DMS79 (cell line): ENCODE results near the gene SMCO3.
"Not testable (repeated sequence)": the region's sequence is repeated elsewhere in the genome, so short reads cannot be mapped to it uniquely, and the experiment has no call there.

ENCODE experiments used
- DNase-seq: peaks from one replicate; lab custom pipeline; 2025; lab: John Stamatoyannopoulos, UW

Gene SMCO3

DNA sequence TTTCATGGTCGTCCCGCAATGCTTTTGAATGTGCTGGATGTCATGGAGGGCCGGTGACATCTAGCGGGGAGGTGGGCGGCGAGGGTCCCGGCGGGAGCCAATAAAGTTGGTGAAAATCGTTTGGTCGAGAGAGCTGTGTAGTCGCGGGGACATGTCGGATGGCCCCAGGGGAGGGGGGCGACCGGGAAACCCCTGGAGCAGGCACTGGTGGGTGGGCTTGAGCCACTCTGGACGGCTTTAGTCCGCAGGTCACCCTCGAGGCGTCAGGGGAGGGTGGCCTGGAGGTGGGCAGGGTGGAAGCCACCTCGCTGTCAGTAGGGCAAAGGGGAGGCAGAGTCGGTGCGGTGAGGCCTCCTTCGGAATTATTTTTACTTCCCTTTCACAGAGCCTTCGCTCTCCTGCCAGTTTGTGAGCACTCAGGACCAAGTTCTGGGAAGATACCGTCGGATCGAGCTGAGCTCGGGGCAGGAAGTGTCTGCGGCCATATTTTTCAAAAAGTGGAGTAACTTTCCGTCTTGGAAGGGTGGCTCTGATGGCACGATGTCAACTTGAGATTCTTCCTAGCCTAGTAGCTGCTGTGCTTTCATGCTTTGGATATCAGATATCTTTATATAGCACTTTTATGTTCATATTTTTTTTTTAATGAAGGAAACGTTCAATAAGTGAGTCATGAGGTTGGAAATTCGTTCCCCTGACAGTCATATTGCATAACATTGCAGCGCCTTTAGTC, 38.9 kb downstream of the SMCO3 start:
- no peak for DNase-seq

DNA sequence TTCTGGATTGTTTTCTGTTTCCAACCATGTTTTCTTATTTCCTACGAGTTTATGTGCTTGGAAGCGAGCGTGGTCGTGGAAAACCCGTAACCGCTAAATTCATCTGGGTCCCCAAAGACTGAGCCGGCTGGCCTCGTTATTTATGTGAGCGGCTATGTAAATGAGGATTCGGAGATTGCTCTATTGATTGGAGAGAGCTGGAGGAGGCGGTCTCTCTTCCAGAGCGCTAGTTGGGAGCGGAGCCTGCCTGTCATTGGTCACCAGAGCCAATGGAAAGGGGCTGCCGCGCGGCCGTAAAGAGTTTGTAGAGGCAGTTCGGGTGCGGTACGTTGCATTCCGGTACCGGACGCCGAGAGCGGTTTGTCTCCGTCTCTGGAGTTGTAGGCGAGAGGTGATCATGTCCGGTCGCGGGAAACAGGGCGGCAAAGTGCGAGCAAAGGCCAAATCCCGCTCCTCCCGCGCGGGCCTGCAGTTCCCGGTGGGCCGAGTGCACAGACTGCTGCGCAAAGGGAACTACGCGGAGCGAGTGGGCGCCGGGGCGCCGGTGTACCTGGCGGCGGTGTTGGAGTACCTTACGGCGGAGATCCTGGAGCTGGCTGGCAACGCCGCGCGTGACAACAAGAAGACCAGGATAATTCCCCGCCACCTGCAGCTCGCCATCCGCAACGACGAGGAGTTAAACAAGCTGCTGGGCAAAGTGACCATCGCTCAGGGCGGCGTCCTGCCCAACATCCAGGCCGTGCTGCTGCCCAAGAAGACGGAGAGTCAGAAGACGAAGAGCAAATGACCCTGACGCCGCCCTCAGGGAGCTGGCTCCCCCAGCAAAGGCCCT, 39.7 kb downstream of the SMCO3 start:
- DNase-seq = no peak

DNA sequence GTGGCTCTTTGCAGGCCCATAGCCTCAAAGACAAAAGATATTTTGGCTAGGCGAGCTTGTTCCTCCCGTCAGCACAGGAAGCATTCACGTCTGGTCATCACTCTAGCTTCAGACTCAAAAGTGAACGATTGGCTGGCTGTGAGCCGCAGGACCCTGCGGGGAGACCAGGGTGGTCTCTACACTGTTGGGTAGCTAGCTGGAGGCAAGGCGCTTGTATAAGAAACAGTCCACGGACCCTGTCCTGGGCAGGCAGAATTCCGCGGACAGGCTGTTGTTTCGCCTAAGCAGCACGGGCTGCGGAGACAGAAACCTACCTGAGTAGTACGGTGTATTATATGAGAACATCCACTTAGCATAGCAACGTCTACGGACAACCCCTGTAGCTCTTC, 40.3 kb downstream of the SMCO3 start:
- DNase-seq = no peak

DNA sequence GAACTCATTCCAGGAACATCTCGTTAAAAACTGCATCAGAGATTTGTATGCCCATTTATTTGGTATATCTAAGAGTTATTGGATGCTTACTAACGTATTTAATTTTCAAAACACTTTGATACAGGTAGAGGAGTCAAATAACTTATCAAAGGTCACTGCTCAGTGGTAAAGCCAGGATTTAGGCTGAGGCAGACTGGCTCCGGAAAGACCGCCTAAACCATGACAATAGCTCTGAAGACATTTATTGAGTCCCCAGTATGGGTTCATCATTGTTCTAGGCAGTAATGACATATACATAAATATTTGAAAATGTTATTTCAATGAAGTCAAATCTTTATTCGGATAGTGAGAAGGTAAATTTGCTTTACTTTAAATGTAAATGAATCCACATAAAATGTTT, 41.0 kb downstream of the SMCO3 start:
- no peak for DNase-seq

DNA sequence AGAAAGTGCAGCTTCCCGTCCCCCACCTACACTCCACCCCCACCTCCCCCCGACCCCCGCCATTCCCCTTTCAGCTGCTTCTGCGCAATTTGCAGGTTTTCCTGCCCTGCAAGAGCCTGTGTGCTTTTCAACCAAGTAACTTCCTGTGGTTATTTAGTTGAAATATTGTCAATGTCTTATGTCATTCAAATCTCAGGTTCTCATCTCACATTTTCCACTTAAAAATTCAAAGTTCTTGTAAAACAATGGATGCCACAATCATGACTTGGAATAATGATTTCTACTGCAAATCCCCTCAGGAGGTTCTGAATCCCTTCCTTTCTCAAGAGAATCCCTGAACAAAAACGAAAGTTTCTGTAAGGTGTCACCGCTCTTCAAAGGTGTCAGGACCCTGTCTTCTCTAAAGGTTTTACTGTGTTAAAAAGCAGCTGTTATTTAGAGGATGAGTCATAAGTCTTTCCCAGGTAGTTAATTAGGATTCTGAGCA, 42.3 kb downstream of the SMCO3 start:
- peak; percentile 3 for DNase-seq

DNA sequence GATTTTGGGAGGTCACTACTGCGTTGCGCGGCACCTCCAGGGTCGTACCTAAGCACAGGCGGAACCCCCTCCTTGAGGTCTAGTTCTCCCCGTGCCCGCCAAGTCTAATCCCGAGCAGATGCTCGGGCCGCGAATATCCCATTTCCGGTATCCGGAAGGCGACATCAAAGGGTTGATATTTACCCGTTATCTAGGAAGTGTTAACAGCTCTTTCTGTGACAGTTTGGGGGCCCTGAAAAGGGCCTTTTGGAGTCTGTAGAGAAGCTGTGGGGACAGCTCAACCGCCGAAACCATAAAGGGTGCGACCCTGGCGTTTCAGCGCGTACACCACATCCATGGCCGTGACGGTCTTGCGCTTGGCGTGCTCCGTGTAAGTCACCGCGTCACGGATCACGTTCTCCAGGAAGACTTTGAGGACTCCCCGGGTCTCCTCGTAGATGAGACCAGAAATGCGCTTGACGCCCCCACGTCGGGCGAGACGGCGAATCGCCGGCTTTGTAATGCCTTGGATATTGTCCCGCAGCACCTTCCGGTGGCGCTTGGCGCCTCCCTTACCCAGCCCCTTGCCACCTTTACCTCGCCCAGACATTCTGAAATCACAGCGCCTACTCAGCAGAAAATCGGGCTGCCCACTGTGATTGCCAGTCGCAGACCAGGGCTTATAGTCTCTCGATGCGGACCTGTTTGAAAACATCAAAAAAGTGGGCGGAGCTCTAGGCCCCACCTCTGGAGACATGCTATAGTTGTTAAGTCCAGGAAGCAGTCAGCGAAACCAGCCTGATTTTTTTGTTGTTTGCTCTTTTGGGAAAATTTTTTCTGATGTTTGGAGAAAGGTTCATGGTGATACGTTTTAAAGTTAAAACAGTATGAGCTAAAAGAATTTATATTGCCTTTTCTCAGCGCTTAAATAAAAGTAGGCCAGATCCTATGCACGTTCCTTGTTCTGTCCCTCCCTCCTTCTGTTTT, 43.2 kb downstream of the SMCO3 start:
- peak; percentile 81 for DNase-seq

DNA sequence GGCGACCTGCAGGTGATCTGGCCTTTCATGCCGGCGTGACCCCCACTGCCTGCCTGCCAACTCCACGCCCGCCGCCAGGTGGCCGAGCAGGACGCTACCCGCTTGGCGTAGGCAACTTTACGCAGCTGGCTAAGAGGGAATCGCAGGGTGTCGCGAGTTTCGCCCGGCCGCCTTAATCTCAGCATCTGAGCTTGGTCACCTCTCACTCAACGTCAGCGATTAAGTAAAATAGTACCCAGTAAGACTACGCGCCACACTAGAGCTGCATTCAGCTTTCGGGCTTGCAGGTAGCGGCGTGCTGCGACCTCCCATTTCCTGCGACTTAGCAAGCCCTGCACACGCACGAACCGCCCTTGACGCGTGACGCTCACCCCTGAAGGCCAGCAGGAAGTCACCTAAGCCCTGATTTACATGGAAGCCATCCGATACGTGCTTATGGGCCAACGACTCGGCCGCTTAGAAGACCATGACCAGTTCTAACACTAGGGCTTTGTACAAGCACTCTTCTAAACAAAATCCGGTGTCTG, 44.0 kb downstream of the SMCO3 start:
- DNase-seq = peak; percentile 87

DNA sequence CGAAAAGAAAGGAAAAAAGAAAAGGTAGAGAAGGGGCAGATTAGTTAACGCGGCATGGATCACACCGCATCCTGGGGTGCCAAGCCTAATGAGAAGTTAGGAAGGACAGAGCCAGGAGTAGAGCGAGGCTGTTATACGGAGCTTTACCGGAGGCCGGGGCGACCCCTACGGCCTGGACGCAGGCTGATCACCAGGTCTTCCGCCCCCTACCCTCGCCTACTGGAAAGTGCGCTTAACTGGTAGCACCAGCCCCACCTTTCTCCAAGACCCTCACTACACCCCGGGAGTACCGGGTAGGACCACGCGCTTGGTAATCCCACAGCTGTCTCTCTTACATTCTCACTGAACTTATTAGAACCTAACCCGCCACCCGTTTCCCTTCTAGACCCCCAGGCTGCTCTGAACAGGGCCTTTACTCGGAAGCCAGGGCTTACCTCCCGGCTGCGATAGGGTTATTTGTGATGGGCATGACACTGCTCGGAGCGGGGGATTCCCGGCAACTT, 44.5 kb downstream of the SMCO3 start:
- DNase-seq = no peak

DNA sequence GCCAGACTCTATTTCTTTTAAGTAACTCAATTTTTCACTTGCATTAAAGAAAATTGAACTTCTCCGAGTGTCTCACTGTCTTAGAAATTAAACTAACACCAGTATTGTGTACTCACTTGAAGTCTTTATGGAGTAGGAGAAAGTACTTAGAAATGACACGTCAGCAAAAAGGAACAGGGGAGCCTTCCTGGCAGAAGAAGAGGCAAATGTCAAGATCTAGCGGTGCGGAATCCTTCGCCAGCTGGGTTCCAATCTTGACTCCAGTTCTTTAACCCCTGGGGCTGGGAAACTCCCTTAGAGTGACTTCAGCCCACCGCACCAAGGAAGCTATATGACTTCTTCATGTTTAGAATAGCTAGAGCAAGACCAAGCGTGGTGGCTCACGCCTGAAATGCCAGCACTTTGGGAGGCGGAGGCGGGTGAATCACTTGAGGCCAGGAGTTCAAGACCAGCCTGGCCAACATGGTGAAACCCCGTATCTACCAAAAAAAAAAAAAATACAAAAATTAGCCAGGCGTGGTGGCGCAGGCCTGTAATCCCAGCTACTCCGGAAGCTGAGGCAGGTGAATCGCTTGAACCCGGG, 45.1 kb downstream of the SMCO3 start:
- DNase-seq = peak; percentile 4

DNA sequence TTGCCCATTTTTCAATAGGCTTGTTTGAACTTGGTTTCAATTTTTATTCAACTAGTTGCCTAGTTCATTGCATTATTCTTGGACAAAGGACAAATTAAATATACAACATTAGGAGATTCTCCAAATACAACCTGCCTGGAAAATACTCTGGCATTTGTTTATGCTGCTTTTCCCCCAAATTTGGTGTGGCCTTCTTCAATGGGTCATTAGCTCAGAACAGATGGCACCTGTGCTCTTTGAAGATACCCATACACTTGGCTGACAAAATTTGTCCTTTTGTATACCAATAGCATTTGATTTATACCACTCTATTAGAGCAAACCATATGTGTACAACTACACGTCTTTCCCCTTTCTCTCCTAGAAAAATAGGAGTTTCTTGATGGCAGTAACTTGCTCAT, 46.4 kb downstream of the SMCO3 start:
- no peak for DNase-seq

DNA sequence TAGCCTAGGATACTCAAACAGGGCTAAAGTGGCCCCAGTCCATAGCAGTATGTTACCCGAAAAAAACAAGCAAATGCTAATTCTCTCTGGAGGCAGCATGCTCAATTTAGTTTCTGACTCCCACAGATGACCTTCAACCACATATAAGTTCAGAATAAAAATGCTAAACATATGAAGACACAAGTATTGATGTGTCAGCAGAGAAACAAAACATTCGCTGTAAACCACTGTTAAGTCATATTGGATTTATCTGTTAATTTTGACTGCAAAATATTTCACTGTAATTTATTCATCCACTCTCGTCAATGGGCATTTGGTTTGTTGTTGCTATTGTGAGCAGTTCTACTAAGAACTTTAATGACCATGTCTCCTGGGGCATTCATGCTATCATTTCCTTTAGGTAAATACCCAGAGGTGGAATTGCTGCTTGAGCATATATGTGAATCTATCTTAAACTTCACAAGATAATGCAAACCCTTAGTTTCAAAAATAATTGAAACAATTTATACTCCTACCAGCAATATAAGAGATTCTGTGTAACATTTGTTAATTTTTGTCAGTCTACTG, 47.2 kb downstream of the SMCO3 start:
- no peak for DNase-seq

DNA sequence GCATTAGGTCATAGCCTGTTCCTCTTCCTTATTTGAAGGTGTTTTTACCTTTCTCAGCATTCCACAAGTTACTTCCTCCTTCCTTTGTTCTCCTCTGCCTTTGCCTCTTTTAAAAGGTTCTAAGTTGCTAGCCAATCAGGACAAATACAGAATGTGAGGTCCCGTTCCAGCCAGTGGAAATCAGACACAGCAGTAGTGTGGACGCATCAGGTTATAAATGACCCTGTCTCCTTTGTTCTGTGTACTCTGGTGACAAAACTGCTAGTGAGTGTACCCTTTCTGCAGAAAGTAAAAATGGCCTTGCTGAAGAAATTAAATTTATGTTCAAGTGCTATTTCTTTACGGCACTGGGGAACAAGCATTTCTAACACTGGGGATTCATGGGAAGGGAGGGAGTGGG, 48.0 kb downstream of the SMCO3 start:
- not testable (repeated sequence) for DNase-seq

DNA sequence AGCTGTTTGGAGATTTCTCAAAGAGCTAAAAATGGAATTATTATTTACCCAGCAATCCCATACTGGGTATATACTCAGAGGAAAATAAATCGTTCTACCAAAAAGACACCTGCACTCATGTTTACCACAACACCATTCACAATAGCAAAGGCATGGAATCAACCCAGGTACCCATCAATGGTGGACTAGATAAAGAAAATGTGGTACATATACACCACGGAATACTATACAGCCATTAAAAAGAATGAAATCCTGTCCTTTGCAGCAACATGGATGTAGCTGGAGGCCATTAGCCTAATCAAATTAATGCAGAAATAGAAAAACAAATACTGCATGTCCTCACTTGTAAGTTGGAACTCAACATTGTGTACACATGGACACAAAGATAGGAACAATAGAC, 48.6 kb downstream of the SMCO3 start:
- DNase-seq = no peak

DNA sequence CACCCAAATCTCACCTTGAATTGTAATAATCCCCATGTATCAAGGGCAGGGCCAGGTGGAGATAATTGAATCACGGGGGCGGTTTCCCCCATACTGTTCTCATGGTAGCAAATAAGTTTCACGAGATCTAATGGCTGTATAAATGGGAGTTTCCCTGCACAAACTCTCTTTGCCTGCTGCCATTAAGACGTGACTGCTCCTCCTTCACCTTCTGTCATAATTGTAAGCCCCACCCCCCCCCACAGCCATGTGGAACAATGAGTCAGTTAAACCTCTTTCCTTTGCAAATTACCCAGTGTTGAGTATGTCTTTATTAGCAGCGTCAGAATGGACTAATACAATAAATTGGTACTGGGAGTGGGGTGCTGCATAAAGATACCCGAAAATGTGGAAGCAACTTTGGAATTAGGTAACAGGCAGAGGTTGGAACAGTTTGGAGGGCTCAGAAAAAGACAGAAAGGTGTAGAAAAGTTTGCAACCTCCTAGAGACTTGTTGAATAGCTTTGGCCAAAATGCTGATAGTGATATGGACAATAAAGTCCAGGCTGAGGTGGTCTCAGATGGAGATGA, 54.2 kb downstream of the SMCO3 start:
- not testable (repeated sequence) for DNase-seq

DNA sequence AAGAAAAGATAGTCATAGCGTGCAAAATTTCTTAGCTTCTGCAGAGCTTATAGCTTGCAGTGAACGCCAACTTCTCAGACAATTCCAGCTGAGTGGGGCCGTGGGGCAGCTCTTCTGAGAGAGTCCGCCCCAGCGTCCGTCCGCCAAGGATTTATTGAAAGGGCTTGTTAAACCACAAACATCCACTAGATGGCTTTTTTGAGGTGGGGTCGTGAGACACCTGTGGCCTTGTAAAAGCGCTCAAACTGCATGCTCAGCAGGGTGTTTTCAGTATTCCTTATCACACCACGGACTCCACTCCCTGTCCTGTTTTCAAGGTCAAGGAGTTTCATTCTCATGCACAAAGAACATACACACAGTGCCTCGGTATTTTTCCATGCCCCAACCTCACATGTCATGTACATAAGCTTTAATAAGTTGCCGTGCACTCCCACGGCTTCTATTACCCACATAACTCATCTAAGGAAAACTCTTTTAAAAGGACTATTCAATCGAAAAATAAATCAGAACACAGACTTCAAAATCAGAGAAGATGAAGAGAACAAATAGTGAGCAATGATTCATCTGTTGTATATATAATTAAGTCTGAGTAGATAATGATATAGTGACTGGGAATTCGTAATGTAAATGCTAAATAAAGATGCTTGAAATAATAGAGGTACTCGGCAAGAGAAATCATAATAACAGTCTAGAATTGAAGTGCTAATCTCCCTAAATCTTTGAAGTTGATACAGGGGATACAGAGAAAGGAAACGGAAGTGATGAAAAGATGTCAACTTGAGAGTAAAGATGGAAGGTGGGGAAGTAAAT, 57.4 kb downstream of the SMCO3 start:
- DNase-seq = no peak
